ENCODE data around the gene GABRE.
"Not testable (repeated sequence)": the region's sequence is repeated elsewhere in the genome, so short reads cannot be mapped to it uniquely, and the experiment has no call there.

Gene GABRE

DNA sequence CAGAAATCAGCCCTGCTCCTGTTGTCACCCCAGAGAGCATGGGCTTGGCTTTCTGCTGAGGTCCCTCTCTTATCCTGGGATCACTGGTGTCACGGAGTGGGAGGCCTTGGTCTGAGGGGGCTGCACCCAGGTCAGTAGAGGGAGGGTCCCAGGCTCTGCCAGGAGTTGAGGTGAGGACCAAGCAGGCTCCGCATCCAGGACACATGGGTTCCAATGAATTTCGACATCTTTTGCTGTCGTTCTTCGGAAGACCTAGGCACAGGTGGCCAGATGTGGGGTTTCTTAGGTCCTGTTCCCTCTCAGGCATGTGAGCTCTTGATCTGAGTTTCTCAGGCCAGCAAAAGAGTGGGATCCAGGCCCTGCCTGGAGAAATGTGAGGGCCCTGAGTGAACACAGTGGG is 51.8 kb downstream of the GABRE start:
- Histone ChIP-seq H3K4me3 (ENCODE audit: low read length in 2 of 2) (no peak overlapping the region), H3K4me1 (ENCODE audit: control insufficient read depth in 2 of 2, insufficient read depth in 2 of 2, low read length in 2 of 2) (no peaks in the 10 kb centered on the region), H3K27ac (ENCODE audit: low read depth in 2 of 2, low read length in 2 of 2) (no peak overlapping the region), H3K27me3 (ENCODE audit: control insufficient read depth in 2 of 2, insufficient read depth in 2 of 2, low read length in 2 of 2) (no peaks in the 10 kb centered on the region), H3K9ac (ENCODE audit: low read depth in 1 of 2, low read length in 2 of 2) (no peak overlapping the region), H3K9me3 (ENCODE audit: control insufficient read depth in 2 of 2, low read length in 2 of 2) (no peaks in the 10 kb centered on the region), H3K36me3 (ENCODE audit: control insufficient read depth in 2 of 2, insufficient read depth in 2 of 2, low read length in 2 of 2) (no peaks in the 10 kb centered on the region)

- no peaks in the 10 kb centered on the region for H3K9me3 ChIP-seq (ENCODE audit: control insufficient read depth in 2 of 2, low read length in 2 of 2)
- no peaks in the 10 kb centered on the region for H3K4me1 ChIP-seq (ENCODE audit: control insufficient read depth in 2 of 2, insufficient read depth in 2 of 2, low read length in 2 of 2)
- H3K36me3 ChIP-seq (ENCODE audit: control insufficient read depth in 2 of 2, insufficient read depth in 2 of 2, low read length in 2 of 2): no peaks in the 10 kb centered on the region
- H3K4me3 ChIP-seq (ENCODE audit: low read length in 2 of 2): no peak overlapping the region
- no peak overlapping the region for H3K9ac ChIP-seq (ENCODE audit: low read depth in 1 of 2, low read length in 2 of 2)
- H3K27me3 ChIP-seq (ENCODE audit: control insufficient read depth in 2 of 2, insufficient read depth in 2 of 2, low read length in 2 of 2): no peaks in the 10 kb centered on the region
- no peak overlapping the region for H3K27ac ChIP-seq (ENCODE audit: low read depth in 2 of 2, low read length in 2 of 2)
These were observed 52.6 kb downstream of the GABRE start for GRCh38 chrX:151921866-151922265.

DNA sequence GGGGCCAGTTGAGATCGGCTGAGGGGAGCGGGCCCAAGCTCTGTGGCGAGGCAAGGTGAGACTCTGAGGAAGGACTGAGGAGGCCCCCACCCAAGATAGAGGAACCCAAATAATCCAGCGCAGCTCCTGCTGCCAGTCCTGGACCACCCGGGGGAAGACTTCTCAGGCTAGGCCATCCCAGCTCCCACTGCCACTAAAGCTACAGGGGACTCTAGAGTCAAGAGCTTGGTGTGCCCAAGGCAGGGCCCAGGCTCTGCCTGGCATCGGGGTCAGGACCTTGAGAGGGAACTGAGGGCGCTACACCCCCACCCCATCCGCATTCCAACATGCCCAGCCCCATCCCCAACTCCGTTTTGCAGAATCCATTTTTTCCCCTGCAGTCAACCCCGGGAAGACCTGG is 53.2 kb downstream of the GABRE start:
- H3K9ac ChIP-seq (ENCODE audit: low read depth in 1 of 2, low read length in 2 of 2): no peak overlapping the region
- H3K36me3 ChIP-seq (ENCODE audit: control insufficient read depth in 2 of 2, insufficient read depth in 2 of 2, low read length in 2 of 2): no peaks in the 10 kb centered on the region
- H3K27ac ChIP-seq (ENCODE audit: low read depth in 2 of 2, low read length in 2 of 2): no peak overlapping the region
- H3K4me1 ChIP-seq (ENCODE audit: control insufficient read depth in 2 of 2, insufficient read depth in 2 of 2, low read length in 2 of 2): no peaks in the 10 kb centered on the region
- no peaks in the 10 kb centered on the region for H3K9me3 ChIP-seq (ENCODE audit: control insufficient read depth in 2 of 2, low read length in 2 of 2)
- no peaks in the 10 kb centered on the region for H3K27me3 ChIP-seq (ENCODE audit: control insufficient read depth in 2 of 2, insufficient read depth in 2 of 2, low read length in 2 of 2)
- H3K4me3 ChIP-seq (ENCODE audit: low read length in 2 of 2): no peak overlapping the region

DNA sequence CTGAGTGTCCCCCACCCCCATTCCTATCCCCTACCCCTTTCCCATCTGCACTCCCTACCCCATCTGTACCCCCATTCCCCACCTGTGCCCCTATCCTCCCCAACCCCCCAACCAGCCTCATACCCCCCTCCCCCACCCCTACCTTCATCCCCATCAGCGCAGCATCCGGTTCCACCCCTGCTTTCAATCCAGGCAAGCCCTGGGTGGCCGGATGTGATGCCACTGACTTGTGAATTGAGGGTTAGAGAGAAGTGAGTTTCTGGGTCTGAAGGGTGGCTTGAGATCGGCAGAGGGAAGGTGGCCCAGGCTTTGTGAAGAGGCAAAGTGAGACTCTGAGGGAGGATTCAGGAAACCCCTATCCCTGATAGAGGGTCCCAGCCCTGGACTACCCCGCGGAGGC is 53.9 kb downstream of the GABRE start:
- no peak overlapping the region for H3K9ac ChIP-seq (ENCODE audit: low read depth in 1 of 2, low read length in 2 of 2)
- no peak overlapping the region for H3K27ac ChIP-seq (ENCODE audit: low read depth in 2 of 2, low read length in 2 of 2)
- H3K4me1 ChIP-seq (ENCODE audit: control insufficient read depth in 2 of 2, insufficient read depth in 2 of 2, low read length in 2 of 2): no peaks in the 10 kb centered on the region
- H3K9me3 ChIP-seq (ENCODE audit: control insufficient read depth in 2 of 2, low read length in 2 of 2): no peaks in the 10 kb centered on the region
- H3K27me3 ChIP-seq (ENCODE audit: control insufficient read depth in 2 of 2, insufficient read depth in 2 of 2, low read length in 2 of 2): no peaks in the 10 kb centered on the region
- H3K36me3 ChIP-seq (ENCODE audit: control insufficient read depth in 2 of 2, insufficient read depth in 2 of 2, low read length in 2 of 2): no peaks in the 10 kb centered on the region
- H3K4me3 ChIP-seq (ENCODE audit: low read length in 2 of 2): no peak overlapping the region

DNA sequence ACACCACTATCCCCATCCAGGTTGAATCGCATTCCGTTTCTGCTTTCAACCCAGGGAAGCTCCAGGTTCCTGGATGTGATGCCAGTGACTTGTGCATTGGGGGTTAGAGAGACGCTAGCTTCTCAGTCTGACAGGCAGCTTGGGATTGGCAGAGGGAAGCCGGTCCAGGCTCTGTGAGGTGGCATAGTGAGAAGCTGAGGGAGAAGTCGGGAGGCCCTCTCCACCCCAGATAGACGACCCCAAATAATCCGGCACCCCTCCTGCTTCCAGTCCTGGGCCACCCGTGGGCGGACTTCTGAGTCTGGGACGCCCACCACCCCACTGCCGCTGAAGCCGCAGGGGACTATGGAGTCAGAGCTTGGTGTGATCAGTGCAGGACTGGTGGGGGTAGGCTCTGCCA is 54.4 kb downstream of the GABRE start:
- Histone ChIP-seq H3K9me3 (ENCODE audit: control insufficient read depth in 2 of 2, low read length in 2 of 2) (no peaks in the 10 kb centered on the region), H3K27me3 (ENCODE audit: control insufficient read depth in 2 of 2, insufficient read depth in 2 of 2, low read length in 2 of 2) (no peaks in the 10 kb centered on the region), H3K27ac (ENCODE audit: low read depth in 2 of 2, low read length in 2 of 2) (no peak overlapping the region), H3K36me3 (ENCODE audit: control insufficient read depth in 2 of 2, insufficient read depth in 2 of 2, low read length in 2 of 2) (no peaks in the 10 kb centered on the region), H3K4me1 (ENCODE audit: control insufficient read depth in 2 of 2, insufficient read depth in 2 of 2, low read length in 2 of 2) (no peaks in the 10 kb centered on the region), H3K9ac (ENCODE audit: low read depth in 1 of 2, low read length in 2 of 2) (no peak overlapping the region), H3K4me3 (ENCODE audit: low read length in 2 of 2) (no peak overlapping the region)

DNA sequence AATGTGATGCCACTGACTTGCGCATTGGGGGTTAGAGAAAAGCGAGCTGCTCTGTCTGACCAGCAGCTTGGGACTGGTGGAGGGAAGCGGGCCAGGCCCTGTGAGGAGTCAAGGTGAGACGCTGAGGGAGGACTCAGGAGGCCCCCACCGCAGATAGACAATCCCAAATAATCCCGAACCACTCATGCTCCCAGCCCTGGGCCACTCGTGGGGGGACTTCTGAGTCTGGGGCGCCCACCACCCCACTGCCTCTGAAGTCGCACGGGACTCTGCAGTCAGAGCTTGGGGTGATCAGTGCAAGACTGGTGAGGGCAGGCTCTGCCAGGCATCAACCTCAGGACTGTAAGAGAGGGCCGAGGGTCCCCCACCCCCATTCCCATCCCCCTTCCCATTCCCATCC is 54.9 kb downstream of the GABRE start:
- Histone ChIP-seq H3K36me3 (ENCODE audit: control insufficient read depth in 2 of 2, insufficient read depth in 2 of 2, low read length in 2 of 2) (no peaks in the 10 kb centered on the region), H3K9me3 (ENCODE audit: control insufficient read depth in 2 of 2, low read length in 2 of 2) (no peaks in the 10 kb centered on the region), H3K27ac (ENCODE audit: low read depth in 2 of 2, low read length in 2 of 2) (no peak overlapping the region), H3K27me3 (ENCODE audit: control insufficient read depth in 2 of 2, insufficient read depth in 2 of 2, low read length in 2 of 2) (no peaks in the 10 kb centered on the region), H3K4me3 (ENCODE audit: low read length in 2 of 2) (no peak overlapping the region), H3K4me1 (ENCODE audit: control insufficient read depth in 2 of 2, insufficient read depth in 2 of 2, low read length in 2 of 2) (no peaks in the 10 kb centered on the region), H3K9ac (ENCODE audit: low read depth in 1 of 2, low read length in 2 of 2) (no peak overlapping the region)

DNA sequence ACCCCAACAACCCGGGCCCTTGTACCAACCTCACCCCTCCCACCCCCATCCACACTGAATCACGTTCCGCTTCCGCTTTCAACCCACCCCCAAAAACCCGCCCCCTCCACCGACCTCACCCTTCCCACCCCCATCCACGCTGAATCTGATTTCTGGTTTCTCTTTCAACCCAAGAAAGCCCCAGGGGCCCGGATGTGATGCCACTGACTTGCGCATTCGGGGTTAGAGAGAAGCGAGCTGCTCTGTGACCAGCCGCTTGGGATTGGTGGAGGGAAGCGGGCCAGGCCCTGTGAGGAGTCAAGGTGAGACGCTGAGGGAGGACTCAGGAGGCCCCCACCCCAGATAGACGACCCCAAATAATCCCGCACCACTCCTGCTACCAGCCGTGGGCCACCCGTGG is 55.7 kb downstream of the GABRE start:
- not testable (repeated sequence) for H3K36me3 ChIP-seq (ENCODE audit: control insufficient read depth in 2 of 2, insufficient read depth in 2 of 2, low read length in 2 of 2); H3K9me3 ChIP-seq (ENCODE audit: control insufficient read depth in 2 of 2, low read length in 2 of 2); H3K4me1 ChIP-seq (ENCODE audit: control insufficient read depth in 2 of 2, insufficient read depth in 2 of 2, low read length in 2 of 2); H3K27ac ChIP-seq (ENCODE audit: low read depth in 2 of 2, low read length in 2 of 2); H3K9ac ChIP-seq (ENCODE audit: low read depth in 1 of 2, low read length in 2 of 2); H3K27me3 ChIP-seq (ENCODE audit: control insufficient read depth in 2 of 2, insufficient read depth in 2 of 2, low read length in 2 of 2); H3K4me3 ChIP-seq (ENCODE audit: low read length in 2 of 2)

DNA sequence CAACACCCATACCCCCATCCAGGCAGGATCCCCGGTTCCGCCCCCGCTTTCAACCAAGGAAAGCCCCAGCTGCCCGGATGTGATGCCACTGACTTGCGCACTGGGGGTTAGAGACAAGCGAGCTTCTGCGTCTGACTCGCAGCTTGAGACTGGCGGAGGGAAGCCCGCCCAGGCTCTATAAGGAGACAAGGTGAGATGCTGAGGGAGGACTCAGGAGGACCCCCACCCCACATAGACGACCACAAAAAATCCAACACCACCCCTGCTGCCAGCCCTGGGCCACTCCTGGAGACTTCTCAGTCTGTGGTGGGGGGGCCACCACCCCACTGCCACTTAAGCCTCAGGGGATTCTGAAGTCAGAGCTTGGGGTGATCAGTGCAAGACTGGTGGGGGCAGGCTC is 61.7 kb downstream of the GABRE start, which contains the start of gene MAGEA4:
Gene MAGEA4, plus strand, starts transcription at position 110 of the 400 bp plus-strand sequence. CDS start 10,776 bp downstream, outside the sequence.
- no peaks in the 10 kb centered on the region for H3K9me3 ChIP-seq (ENCODE audit: control insufficient read depth in 2 of 2, low read length in 2 of 2)
- no peak within 1 kb of the TSS for H3K9ac ChIP-seq (ENCODE audit: low read depth in 1 of 2, low read length in 2 of 2)
- H3K27me3 ChIP-seq (ENCODE audit: control insufficient read depth in 2 of 2, insufficient read depth in 2 of 2, low read length in 2 of 2): no peaks in the 10 kb centered on the region
- H3K27ac ChIP-seq (ENCODE audit: low read depth in 2 of 2, low read length in 2 of 2): no peak within 1 kb of the TSS
- H3K36me3 ChIP-seq (ENCODE audit: control insufficient read depth in 2 of 2, insufficient read depth in 2 of 2, low read length in 2 of 2): no peaks in the 10 kb centered on the region
- H3K4me3 ChIP-seq (ENCODE audit: low read length in 2 of 2): no peak within 1 kb of the TSS
- no peaks in the 10 kb centered on the region for H3K4me1 ChIP-seq (ENCODE audit: control insufficient read depth in 2 of 2, insufficient read depth in 2 of 2, low read length in 2 of 2)

DNA sequence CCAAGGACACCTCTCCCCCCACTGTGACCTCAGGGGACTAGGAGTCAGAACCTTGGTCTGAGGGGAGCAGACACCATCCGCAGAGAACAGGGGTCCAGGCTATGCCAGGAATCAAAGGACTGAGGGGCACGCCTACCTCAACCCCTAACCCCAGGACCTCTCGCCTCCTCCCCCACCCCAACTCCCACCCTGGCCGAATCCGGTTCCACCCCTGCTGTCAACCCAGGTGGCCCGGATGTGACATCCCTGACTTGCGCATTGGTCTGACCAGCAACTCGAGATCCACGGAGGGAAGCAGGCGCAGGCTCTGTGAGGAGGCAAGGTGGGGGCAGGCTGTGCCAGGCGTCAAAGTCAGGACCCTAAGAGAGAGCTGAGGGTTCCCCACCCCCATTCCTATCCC is 62.3 kb downstream of the GABRE start:
- no peak overlapping the region for H3K27ac ChIP-seq (ENCODE audit: low read depth in 2 of 2, low read length in 2 of 2)
- peaks cover 0 to 2% of the 10 kb centered on the region in 2 donors for H3K27me3 ChIP-seq (ENCODE audit: control insufficient read depth in 2 of 2, insufficient read depth in 2 of 2, low read length in 2 of 2)

DNA sequence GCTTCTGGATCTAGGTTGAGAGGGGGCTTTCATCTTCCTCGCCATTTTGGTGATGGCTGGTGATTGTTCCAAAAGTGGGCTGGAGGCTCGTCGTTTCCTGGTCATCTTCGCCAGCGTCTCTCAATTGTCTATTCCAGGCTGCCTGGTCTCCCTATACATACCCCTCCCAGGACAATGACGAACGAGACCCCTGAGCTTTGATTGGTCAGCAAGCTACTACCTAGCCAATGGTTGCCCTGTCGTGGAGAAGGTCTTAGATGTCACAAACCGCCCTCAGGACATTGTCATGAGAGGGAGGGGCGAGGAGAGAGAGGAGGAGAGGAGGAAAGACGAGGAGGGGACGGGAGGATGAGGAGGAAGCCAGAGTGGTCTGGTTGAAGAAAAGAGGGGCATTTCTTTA is 69.5 kb downstream of the GABRE start:
- Histone ChIP-seq H3K27ac (ENCODE audit: low read depth in 2 of 2, low read length in 2 of 2) (no peak overlapping the region), H3K4me3 (ENCODE audit: low read length in 2 of 2) (no peak overlapping the region), H3K9ac (ENCODE audit: low read depth in 1 of 2, low read length in 2 of 2) (no peak overlapping the region), H3K27me3 (ENCODE audit: control insufficient read depth in 2 of 2, insufficient read depth in 2 of 2, low read length in 2 of 2) (peaks cover 0 to 2% of the 10 kb centered on the region in 2 donors), H3K36me3 (ENCODE audit: control insufficient read depth in 2 of 2, insufficient read depth in 2 of 2, low read length in 2 of 2) (no peaks in the 10 kb centered on the region), H3K9me3 (ENCODE audit: control insufficient read depth in 2 of 2, low read length in 2 of 2) (no peaks in the 10 kb centered on the region), H3K4me1 (ENCODE audit: control insufficient read depth in 2 of 2, insufficient read depth in 2 of 2, low read length in 2 of 2) (no peaks in the 10 kb centered on the region)

More for the DNA sequence above, 62.3 kb downstream of the GABRE start:
- Histone ChIP-seq H3K4me3 (ENCODE audit: low read length in 2 of 2) (no peak overlapping the region), H3K4me1 (ENCODE audit: control insufficient read depth in 2 of 2, insufficient read depth in 2 of 2, low read length in 2 of 2) (no peaks in the 10 kb centered on the region), H3K9me3 (ENCODE audit: control insufficient read depth in 2 of 2, low read length in 2 of 2) (no peaks in the 10 kb centered on the region), H3K36me3 (ENCODE audit: control insufficient read depth in 2 of 2, insufficient read depth in 2 of 2, low read length in 2 of 2) (no peaks in the 10 kb centered on the region), H3K9ac (ENCODE audit: low read depth in 1 of 2, low read length in 2 of 2) (no peak overlapping the region)
